SK-N-SH treated with all-trans-retinoic acid at 6 μM for 48 hours (cell line): Measurements from ENCODE around the gene DDN.

Experiments used
- ARNTL ChIP-seq: fragments of 450-650 bp; formaldehyde crosslinking; IDR thresholded peaks from 2 replicates; pipeline ENCODE4 v1.5.0; 2020; ENCODE audit warnings: low read depth, mild to moderate bottlenecking, moderate library complexity, borderline replicate concordance
- BACH2 ChIP-seq: fragments of 250-450 bp; sonication (Bioruptor Pico); IDR thresholded peaks from 2 replicates; pipeline ENCODE4 v1.9.0; 2021; ENCODE audit warnings: mild to moderate bottlenecking, borderline replicate concordance
- CREB5 ChIP-seq: fragments of 250-450 bp; sonication (Bioruptor Pico); IDR thresholded peaks from 2 replicates; pipeline ENCODE4 v1.5.1; 2020; ENCODE audit warnings: low read depth, mild to moderate bottlenecking, moderate library complexity
- ISL1 ChIP-seq: fragments of 250-450 bp; sonication (Bioruptor Pico); IDR thresholded peaks from 2 replicates; pipeline ENCODE4 v2.1.2; 2022; ENCODE audit warnings: mild to moderate bottlenecking, moderate library complexity
- TCF4 ChIP-seq: fragments of 250-450 bp; sonication (Bioruptor Pico); IDR thresholded peaks from 2 replicates; pipeline ENCODE4 v1.8.0; 2021; ENCODE audit warnings: mild to moderate bottlenecking, moderate library complexity, borderline replicate concordance
- ZC3H10 ChIP-seq: fragments of 250-450 bp; sonication (Bioruptor Pico); IDR thresholded peaks from 2 replicates; pipeline ENCODE4 v1.5.1; 2021; ENCODE audit warnings: mild to moderate bottlenecking, moderate library complexity
- ZFP30 ChIP-seq: fragments of 450-650 bp; formaldehyde crosslinking; IDR thresholded peaks from 2 replicates; pipeline ENCODE4 v1.5.0; 2022; ENCODE audit warnings: mild to moderate bottlenecking, moderate library complexity
- ZNF565 ChIP-seq: fragments of 450-650 bp; formaldehyde crosslinking; conservative IDR thresholded peaks from 2 replicates; pipeline ENCODE4 v1.5.0; 2020; ENCODE audit warnings: low read depth, mild to moderate bottlenecking, moderate library complexity
- ZNF70 ChIP-seq: fragments of 450-650 bp; formaldehyde crosslinking; IDR thresholded peaks from 2 replicates; pipeline ENCODE4 v1.5.0; 2020; ENCODE audit warnings: mild to moderate bottlenecking, moderate library complexity
- ZNF8 ChIP-seq: fragments of 450-650 bp; formaldehyde crosslinking; IDR thresholded peaks from 2 replicates; pipeline ENCODE4 v1.5.0; 2020; ENCODE audit warnings: mild to moderate bottlenecking, moderate library complexity
- TF ChIP-seq, protein P1 (sequence below): fragments of 250-450 bp; sonication (Bioruptor Pico); IDR thresholded peaks from 2 replicates; pipeline ENCODE4 v1.5.0; 2020; ENCODE audit warnings: mild to moderate bottlenecking, moderate library complexity
- TF ChIP-seq, protein P2 (sequence below): fragments of 250-450 bp; sonication (Bioruptor Pico); IDR thresholded peaks from 2 replicates; pipeline ENCODE4 v1.5.1; 2021; ENCODE audit warnings: mild to moderate bottlenecking, moderate library complexity

- TF ChIP-seq, protein P1, sequence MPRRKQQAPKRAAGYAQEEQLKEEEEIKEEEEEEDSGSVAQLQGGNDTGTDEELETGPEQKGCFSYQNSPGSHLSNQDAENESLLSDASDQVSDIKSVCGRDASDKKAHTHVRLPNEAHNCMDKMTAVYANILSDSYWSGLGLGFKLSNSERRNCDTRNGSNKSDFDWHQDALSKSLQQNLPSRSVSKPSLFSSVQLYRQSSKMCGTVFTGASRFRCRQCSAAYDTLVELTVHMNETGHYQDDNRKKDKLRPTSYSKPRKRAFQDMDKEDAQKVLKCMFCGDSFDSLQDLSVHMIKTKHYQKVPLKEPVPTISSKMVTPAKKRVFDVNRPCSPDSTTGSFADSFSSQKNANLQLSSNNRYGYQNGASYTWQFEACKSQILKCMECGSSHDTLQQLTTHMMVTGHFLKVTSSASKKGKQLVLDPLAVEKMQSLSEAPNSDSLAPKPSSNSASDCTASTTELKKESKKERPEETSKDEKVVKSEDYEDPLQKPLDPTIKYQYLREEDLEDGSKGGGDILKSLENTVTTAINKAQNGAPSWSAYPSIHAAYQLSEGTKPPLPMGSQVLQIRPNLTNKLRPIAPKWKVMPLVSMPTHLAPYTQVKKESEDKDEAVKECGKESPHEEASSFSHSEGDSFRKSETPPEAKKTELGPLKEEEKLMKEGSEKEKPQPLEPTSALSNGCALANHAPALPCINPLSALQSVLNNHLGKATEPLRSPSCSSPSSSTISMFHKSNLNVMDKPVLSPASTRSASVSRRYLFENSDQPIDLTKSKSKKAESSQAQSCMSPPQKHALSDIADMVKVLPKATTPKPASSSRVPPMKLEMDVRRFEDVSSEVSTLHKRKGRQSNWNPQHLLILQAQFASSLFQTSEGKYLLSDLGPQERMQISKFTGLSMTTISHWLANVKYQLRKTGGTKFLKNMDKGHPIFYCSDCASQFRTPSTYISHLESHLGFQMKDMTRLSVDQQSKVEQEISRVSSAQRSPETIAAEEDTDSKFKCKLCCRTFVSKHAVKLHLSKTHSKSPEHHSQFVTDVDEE (CRISPR knock-in tag): no peak
- no peak for TF ChIP-seq ZNF565 (CRISPR knock-in tag)
- no peak for TF ChIP-seq CREB5 (CRISPR knock-in tag)
- no peak for TF ChIP-seq TCF4 (CRISPR knock-in tag)
- no peak for TF ChIP-seq ZFP30 (CRISPR knock-in tag)
- no peak for TF ChIP-seq ARNTL (CRISPR knock-in tag)
- no peak for TF ChIP-seq ZNF70
- no peak for TF ChIP-seq ZNF8 (CRISPR knock-in tag)
- TF ChIP-seq ISL1 (CRISPR knock-in tag): no peak
- TF ChIP-seq, protein P2, sequence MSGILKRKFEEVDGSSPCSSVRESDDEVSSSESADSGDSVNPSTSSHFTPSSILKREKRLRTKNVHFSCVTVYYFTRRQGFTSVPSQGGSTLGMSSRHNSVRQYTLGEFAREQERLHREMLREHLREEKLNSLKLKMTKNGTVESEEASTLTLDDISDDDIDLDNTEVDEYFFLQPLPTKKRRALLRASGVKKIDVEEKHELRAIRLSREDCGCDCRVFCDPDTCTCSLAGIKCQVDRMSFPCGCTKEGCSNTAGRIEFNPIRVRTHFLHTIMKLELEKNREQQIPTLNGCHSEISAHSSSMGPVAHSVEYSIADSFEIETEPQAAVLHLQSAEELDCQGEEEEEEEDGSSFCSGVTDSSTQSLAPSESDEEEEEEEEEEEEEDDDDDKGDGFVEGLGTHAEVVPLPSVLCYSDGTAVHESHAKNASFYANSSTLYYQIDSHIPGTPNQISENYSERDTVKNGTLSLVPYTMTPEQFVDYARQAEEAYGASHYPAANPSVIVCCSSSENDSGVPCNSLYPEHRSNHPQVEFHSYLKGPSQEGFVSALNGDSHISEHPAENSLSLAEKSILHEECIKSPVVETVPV (CRISPR knock-in tag): no peak
- no peak for TF ChIP-seq ZC3H10
- TF ChIP-seq BACH2 (CRISPR knock-in tag): no peak
These were observed 40.5 kb upstream of the DDN start for GRCh38 chr12:49039421-49040363.
